Neural cell (in vitro differentiated cells): ENCODE data around the gene KLC1. TPM values are rescaled to one million over a fixed set of nuclear protein-coding genes. Genes with fewer than 3 reads are reported as not detected.

Source experiments
- H2AFZ ChIP-seq: fragments of 200-600, 300-800 bp; sonication (generic), shearing (Covaris generic); 2 replicates; pipeline ENCODE4 v1.6.0; 2014; ENCODE audit warnings: low read depth, mild to moderate bottlenecking, antibody characterized with exemption, low read length, moderate library complexity
- H3F3A ChIP-seq: fragments of 200-600 bp; shearing (Covaris generic); 2 replicates; pipeline ENCODE4 v1.6.1; 2016; ENCODE audit warnings: mild to moderate bottlenecking, moderate library complexity, mixed read lengths, antibody characterized with exemption, low read length; ENCODE audit not compliant: insufficient read depth, poor library complexity, severe bottlenecking
- H3K27ac ChIP-seq: fragments of 200-600, 300-800 bp; sonication (generic), shearing (Covaris generic); 2 replicates; pipeline ENCODE4 v1.5.1; 2014; ENCODE audit warnings: mild to moderate bottlenecking, low read length, moderate library complexity
- H3K27me3 ChIP-seq: fragments of 300-800, 200-600 bp; sonication (generic), shearing (Covaris generic); 2 replicates; pipeline ENCODE4 v1.6.0; 2014; ENCODE audit warnings: mild to moderate bottlenecking, low read depth, low read length, moderate library complexity; ENCODE audit not compliant: insufficient read depth
- H3K36me3 ChIP-seq: fragments of 300-800, 200-600 bp; sonication (generic), shearing (Covaris generic); 2 replicates; pipeline ENCODE4 v1.5.1; 2014; ENCODE audit warnings: mild to moderate bottlenecking, antibody characterized with exemption, low read length, moderate library complexity; ENCODE audit not compliant: insufficient read depth
- H3K4me2 ChIP-seq: fragments of 300-800, 200-600 bp; sonication (generic), shearing (Covaris generic); 2 replicates; pipeline ENCODE4 v1.6.0; 2014; ENCODE audit warnings: mild to moderate bottlenecking, low read length
- H3K4me3 ChIP-seq: fragments of 300-800, 200-600 bp; sonication (generic), shearing (Covaris generic); 2 replicates; pipeline ENCODE4 v1.5.1; 2014; ENCODE audit warnings: mild to moderate bottlenecking, low read length, moderate library complexity
- H3K79me2 ChIP-seq: fragments of 200-600 bp; shearing (Covaris generic); replicated peaks from 2 replicates; pipeline ENCODE4 v1.6.0; 2014; ENCODE audit warnings: mild to moderate bottlenecking, low read length, moderate library complexity; ENCODE audit not compliant: insufficient read depth
- H3K9ac ChIP-seq: fragments of 300-800, 200-600 bp; sonication (generic), shearing (Covaris generic); 2 replicates; pipeline ENCODE4 v1.6.1; 2016; ENCODE audit warnings: mild to moderate bottlenecking, low read length, mixed read lengths
- H3K9me2 ChIP-seq: fragments of 200-600 bp; shearing (Covaris generic); 2 replicates; pipeline ENCODE4 v1.6.1; 2016; ENCODE audit warnings: mild to moderate bottlenecking, low read length, mixed read lengths; ENCODE audit not compliant: insufficient read depth
- H3K9me3 ChIP-seq: fragments of 200-600, 300-800 bp; sonication (generic), shearing (Covaris generic); 2 replicates; pipeline ENCODE4 v1.6.1; 2016; ENCODE audit warnings: mild to moderate bottlenecking, mixed run types, low read length, moderate library complexity, mixed read lengths
- H4K20me1 ChIP-seq: fragments of 200-600 bp; shearing (Covaris generic); 2 replicates; pipeline ENCODE4 v1.6.1; 2016; ENCODE audit warnings: mild to moderate bottlenecking, mixed run types; ENCODE audit not compliant: insufficient read depth
- EP300 ChIP-seq: fragments of 450-650 bp; conservative IDR thresholded peaks from 2 replicates; pipeline ENCODE4 v1.6.1; 2014; ENCODE audit warnings: antibody characterized with exemption, mild to moderate bottlenecking, moderate library complexity; ENCODE audit not compliant: poor library complexity, severe bottlenecking
- EZH2 ChIP-seq: fragments of 200-600, 300-800 bp; shearing (Covaris generic), sonication (generic); IDR thresholded peaks from 2 replicates; pipeline ENCODE4 v1.6.1; 2014; ENCODE audit warnings: antibody characterized with exemption, low read length, borderline replicate concordance, mild to moderate bottlenecking; ENCODE audit not compliant: insufficient read depth, poor library complexity, severe bottlenecking
- MXI1 ChIP-seq: fragments of 450-650 bp; conservative IDR thresholded peaks from 2 replicates; pipeline ENCODE4 v1.6.1; 2014; ENCODE audit warnings: antibody characterized with exemption, mild to moderate bottlenecking; ENCODE audit not compliant: poor library complexity, severe bottlenecking
- POLR2AphosphoS5 ChIP-seq: IDR thresholded peaks from 2 replicates; pipeline ENCODE4 v1.6.1; 2012
- RAD21 ChIP-seq: fragments of 450-650 bp; conservative IDR thresholded peaks from 2 replicates; pipeline ENCODE4 v1.6.1; 2014; ENCODE audit warnings: antibody characterized with exemption, mild to moderate bottlenecking, moderate library complexity
- SMC3 ChIP-seq: fragments of 450-650 bp; conservative IDR thresholded peaks from 2 replicates; pipeline ENCODE4 v1.6.1; 2014; ENCODE audit warnings: antibody characterized with exemption, mild to moderate bottlenecking, moderate library complexity; ENCODE audit not compliant: poor library complexity
- TAF1 ChIP-seq: IDR thresholded peaks from 2 replicates; pipeline ENCODE4 v1.6.1; 2012; ENCODE audit warnings: low read depth
- polyA plus RNA-seq: library from polyadenylated mRNA; depleted of rRNA; stranded (reverse); fragments of >200 nt; gene quantifications from 2 replicates; pipeline ENCODE4 v1.2.3, GENCODE V29; 2014
- TF ChIP-seq, protein P1 (sequence below): fragments of 450-650 bp; IDR thresholded peaks from 2 replicates; pipeline ENCODE4 v1.5.1; 2014; ENCODE audit warnings: antibody characterized with exemption, mild to moderate bottlenecking, moderate library complexity; ENCODE audit not compliant: poor library complexity, severe bottlenecking
- TF ChIP-seq, protein P2 (sequence below): IDR thresholded peaks from 2 replicates; pipeline ENCODE4 v1.6.1; 2012; ENCODE audit warnings: borderline replicate concordance

The KLC1 gene
- polyA plus RNA-seq, 1 donor from 2014 or later, result 1,272 TPM

DNA sequence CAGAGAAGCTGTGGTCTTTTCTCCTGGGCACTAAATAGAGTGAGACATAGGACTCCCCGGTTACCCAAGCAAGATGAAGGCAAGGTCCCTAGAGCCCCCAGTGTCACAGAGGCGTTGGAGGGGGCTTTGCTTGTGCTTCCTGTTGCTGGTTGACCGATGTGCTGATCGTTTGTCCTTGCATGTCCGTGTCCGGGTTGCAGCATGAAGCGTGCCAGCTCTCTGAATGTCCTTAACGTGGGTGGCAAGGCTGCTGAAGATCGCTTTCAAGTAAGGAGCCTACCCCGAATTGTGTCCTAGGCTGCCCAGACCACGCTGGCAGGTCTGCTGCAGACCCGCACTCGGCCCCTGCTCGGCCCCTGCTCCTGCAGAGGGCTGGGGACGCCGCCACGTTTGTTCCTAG lies 63.1 kb downstream of the KLC1 start:
- TF ChIP-seq RAD21, result no peak
- no peak for TF ChIP-seq EP300
- TF ChIP-seq, protein P1, sequence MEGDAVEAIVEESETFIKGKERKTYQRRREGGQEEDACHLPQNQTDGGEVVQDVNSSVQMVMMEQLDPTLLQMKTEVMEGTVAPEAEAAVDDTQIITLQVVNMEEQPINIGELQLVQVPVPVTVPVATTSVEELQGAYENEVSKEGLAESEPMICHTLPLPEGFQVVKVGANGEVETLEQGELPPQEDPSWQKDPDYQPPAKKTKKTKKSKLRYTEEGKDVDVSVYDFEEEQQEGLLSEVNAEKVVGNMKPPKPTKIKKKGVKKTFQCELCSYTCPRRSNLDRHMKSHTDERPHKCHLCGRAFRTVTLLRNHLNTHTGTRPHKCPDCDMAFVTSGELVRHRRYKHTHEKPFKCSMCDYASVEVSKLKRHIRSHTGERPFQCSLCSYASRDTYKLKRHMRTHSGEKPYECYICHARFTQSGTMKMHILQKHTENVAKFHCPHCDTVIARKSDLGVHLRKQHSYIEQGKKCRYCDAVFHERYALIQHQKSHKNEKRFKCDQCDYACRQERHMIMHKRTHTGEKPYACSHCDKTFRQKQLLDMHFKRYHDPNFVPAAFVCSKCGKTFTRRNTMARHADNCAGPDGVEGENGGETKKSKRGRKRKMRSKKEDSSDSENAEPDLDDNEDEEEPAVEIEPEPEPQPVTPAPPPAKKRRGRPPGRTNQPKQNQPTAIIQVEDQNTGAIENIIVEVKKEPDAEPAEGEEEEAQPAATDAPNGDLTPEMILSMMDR, result no peak
- no peak for TF ChIP-seq TAF1
- H3K36me3 ChIP-seq, result peaks cover 7% of the 10 kb centered on the region
- H3K4me2 ChIP-seq, result no peak overlapping the region
- H3K79me2 ChIP-seq, result peaks cover 3% of the 10 kb centered on the region
- no peaks in the 10 kb centered on the region for H3K9me2 ChIP-seq
- H4K20me1 ChIP-seq, result peaks cover 3% of the 10 kb centered on the region
- H3K9ac ChIP-seq, result no peak overlapping the region
- no peaks in the 10 kb centered on the region for H3F3A ChIP-seq
- no peaks in the 10 kb centered on the region for H3K27me3 ChIP-seq
- no peak overlapping the region for H3K4me3 ChIP-seq
- H2AFZ ChIP-seq, result no peak overlapping the region
- H3K9me3 ChIP-seq, result no peaks in the 10 kb centered on the region
- H3K27ac ChIP-seq, result no peak overlapping the region

DNA sequence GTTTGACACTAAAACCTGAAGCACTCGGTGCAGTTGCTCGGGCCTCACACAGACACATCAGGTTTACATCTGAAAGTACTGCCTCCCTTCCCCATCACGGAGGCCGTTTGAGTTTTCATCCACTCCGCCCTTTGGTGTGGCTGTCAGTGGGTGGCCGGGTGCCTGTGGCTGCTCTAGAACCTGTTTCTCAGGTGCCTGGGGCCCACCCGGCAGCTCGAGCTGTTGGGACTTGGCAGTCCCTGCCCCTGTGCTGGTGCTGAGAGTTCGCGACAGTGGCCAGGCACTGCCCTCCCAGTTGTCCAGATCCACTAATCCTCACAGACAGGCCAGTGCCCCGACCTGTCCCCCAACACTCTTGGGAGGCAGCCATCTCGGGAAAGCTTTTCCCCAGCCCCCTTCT lies 63.9 kb downstream of the KLC1 start:
- Histone ChIP-seq H3K4me3 (no peak overlapping the region), H3K36me3 (peaks cover 7% of the 10 kb centered on the region), H3K27me3 (no peaks in the 10 kb centered on the region), H3K79me2 (peaks cover 3% of the 10 kb centered on the region), H3K9me3 (no peaks in the 10 kb centered on the region), H3K4me2 (no peak overlapping the region), H3F3A (no peaks in the 10 kb centered on the region), H3K9ac (no peak overlapping the region), H3K9me2 (no peaks in the 10 kb centered on the region), H2AFZ (no peak overlapping the region), H4K20me1 (peaks cover 3% of the 10 kb centered on the region), H3K27ac (no peak overlapping the region)
- TF ChIP-seq MXI1, result no peak
- TF ChIP-seq, protein P2, sequence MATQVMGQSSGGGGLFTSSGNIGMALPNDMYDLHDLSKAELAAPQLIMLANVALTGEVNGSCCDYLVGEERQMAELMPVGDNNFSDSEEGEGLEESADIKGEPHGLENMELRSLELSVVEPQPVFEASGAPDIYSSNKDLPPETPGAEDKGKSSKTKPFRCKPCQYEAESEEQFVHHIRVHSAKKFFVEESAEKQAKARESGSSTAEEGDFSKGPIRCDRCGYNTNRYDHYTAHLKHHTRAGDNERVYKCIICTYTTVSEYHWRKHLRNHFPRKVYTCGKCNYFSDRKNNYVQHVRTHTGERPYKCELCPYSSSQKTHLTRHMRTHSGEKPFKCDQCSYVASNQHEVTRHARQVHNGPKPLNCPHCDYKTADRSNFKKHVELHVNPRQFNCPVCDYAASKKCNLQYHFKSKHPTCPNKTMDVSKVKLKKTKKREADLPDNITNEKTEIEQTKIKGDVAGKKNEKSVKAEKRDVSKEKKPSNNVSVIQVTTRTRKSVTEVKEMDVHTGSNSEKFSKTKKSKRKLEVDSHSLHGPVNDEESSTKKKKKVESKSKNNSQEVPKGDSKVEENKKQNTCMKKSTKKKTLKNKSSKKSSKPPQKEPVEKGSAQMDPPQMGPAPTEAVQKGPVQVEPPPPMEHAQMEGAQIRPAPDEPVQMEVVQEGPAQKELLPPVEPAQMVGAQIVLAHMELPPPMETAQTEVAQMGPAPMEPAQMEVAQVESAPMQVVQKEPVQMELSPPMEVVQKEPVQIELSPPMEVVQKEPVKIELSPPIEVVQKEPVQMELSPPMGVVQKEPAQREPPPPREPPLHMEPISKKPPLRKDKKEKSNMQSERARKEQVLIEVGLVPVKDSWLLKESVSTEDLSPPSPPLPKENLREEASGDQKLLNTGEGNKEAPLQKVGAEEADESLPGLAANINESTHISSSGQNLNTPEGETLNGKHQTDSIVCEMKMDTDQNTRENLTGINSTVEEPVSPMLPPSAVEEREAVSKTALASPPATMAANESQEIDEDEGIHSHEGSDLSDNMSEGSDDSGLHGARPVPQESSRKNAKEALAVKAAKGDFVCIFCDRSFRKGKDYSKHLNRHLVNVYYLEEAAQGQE, result no peak
- TF ChIP-seq, protein P1, result no peak
- no peak for TF ChIP-seq RAD21
- TF ChIP-seq EZH2, result no peak
- no peak for TF ChIP-seq SMC3
- no peak for TF ChIP-seq TAF1
- no peak for TF ChIP-seq EP300
- no peak for TF ChIP-seq POLR2AphosphoS5
